HG02798 (cell line): ENCODE data around the gene PLAC1.

Experiments
- ATAC-seq: cut with Tn5 transposase; IDR thresholded peaks from one replicate; pipeline ENCODE4 v1.9.1; 2021; ENCODE audit warnings: mild to moderate bottlenecking; ENCODE audit not compliant: unreplicated experiment, poor library complexity

Gene PLAC1

GRCh38 chrX:134633394-134633793 is 24.9 kb downstream of the PLAC1 start:
- no peak for ATAC-seq

DNA sequence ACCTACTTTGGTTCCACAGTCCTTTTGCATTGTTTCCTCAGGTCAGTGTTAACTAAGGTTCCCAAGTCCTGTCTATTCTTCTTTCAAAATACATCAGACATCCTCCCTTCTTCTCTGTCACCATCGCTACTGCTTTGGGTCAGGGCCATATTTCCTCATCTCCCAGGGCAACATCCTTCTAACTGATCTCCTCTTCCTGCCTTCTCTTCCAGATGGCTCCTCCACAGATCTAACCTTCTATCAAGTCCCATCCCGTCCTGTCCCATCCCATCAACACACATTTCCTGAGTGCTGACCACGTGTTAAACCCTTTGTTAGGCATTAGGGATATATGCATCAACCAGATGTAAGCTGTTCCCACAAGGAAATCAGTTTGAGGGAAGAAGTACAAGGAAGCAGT is 25.9 kb downstream of the PLAC1 start:
- no peak for ATAC-seq

- ATAC-seq = peak; percentile 80
Observed at GRCh38 chrX:134631426-134632346, 26.6 kb downstream of the PLAC1 start.

GRCh38 chrX:134628663-134629062 is 29.6 kb downstream of the PLAC1 start:
- ATAC-seq = no peak

GRCh38 chrX:134626434-134626833 is 31.8 kb downstream of the PLAC1 start:
- ATAC-seq = no peak

DNA sequence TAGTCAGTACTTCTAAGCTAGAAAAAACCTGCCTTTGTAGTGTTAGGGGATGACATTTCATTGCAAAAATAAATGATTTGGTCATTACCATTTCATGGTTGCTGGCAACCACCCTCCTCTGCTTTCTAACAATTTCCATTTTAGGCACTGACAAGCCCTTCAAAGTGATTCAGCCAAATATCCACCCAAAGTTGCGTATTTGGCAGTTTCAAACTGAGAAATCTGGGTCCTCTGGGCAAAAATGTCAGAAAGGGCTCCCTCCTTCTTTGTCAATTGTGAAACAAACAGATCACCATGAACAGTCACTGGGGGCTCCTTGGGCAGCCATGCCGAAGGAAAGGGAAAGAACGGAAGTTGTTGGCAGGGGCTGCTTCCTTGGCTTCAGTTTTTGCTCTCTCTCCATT is 33.0 kb downstream of the PLAC1 start:
- ATAC-seq = no peak

GRCh38 chrX:134624046-134624430 is 34.2 kb downstream of the PLAC1 start:
- no peak for ATAC-seq

DNA sequence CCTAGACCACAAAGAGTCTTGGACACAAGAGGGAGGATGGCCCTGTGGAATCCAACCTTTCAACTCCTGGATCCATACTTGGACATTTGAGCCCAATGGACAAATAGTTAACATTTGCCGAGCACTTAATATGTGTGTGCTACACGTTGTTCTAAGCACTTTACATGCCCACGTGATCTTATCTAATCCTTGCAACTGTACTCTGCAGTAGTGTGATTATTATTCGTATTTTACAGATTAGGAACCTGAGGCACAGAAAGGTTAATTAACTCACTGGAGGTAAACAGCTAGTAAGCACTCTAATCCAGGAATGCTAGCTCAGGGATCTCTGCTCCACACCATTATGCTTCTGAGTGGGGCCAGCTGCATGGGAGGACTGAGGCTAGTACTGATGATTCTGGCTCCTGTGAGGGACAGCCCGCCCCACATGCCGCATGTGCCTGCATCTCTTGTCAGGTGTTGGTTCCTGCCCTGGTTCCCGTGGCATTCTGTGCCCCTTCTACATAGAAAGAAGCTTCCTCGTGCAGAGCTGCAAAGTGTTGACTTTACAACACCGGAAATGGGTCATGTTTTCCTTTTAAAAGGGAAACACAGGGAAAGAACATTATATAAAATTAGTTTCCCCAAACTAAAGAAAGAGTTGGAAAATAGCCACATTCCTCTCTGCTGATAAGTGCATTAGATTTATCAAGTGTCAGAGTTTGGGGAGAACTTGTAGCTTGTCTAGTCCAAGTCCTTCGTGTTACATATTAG is 34.8 kb downstream of the PLAC1 start:
- no peak for ATAC-seq

DNA sequence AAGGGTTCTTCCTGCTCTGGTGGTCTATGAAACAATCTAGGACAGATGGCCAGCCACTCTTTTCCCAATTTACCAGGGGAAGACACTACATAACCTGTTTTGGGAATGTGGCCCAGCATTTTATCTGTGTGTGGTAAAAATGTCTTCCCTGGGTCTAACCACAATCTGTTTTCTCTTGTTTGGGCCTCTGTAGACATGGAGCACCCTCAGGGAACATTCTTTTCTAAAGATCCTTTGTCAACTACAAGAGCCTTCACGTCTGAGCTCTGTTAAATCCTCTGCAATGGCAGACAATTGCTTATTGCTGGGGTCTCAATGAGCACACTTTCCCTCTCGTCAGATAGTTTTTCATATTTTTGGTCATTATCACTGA is 35.5 kb downstream of the PLAC1 start:
- ATAC-seq = no peak

GRCh38 chrX:134622056-134622812 is 36.0 kb downstream of the PLAC1 start:
- peak; percentile 94 for ATAC-seq

DNA sequence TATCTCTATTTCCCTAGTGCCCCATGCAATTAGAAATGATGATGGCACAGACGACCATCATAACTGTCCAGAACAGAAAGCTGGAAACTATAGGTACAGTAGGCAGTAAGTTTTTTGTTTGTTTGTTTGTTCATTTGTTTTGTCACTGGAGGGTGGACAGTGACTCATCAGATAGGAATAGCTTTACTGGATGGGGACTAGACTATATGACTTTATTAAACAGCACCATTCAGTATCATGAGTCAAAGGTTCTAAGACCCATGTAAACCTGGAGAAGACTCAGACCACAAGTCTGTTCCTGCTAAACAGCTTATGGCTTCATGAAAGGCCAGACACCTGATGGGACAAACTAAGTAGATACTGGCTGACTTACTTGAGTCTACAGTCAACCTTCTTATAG is 38.4 kb downstream of the PLAC1 start:
- no peak for ATAC-seq

- ATAC-seq = no peak
Observed at GRCh38 chrX:134613396-134613795, 44.9 kb downstream of the PLAC1 start.

DNA sequence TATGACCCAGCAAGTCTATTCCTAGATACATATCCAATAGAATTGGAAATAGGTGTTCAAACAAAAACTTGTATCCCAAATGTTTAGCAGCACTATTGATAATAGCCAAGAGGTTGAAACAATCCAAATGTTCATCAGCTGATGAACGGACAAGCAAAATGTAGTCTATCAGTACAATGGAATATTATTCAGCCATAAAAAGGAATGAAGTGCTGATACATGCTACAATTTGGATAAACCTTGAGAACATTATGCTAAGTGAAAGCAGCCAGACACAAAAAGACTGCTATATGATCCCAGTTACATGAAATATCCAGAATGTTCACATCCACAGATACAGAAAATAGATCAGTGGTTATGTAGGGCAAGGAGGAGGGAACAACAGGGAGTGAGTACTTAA is 50.1 kb downstream of the PLAC1 start:
- no peak for ATAC-seq

GRCh38 chrX:134607523-134607922 is 50.7 kb downstream of the PLAC1 start:
- no peak for ATAC-seq

- ATAC-seq = no peak
Observed at GRCh38 chrX:134604701-134605311, 53.5 kb downstream of the PLAC1 start.

DNA sequence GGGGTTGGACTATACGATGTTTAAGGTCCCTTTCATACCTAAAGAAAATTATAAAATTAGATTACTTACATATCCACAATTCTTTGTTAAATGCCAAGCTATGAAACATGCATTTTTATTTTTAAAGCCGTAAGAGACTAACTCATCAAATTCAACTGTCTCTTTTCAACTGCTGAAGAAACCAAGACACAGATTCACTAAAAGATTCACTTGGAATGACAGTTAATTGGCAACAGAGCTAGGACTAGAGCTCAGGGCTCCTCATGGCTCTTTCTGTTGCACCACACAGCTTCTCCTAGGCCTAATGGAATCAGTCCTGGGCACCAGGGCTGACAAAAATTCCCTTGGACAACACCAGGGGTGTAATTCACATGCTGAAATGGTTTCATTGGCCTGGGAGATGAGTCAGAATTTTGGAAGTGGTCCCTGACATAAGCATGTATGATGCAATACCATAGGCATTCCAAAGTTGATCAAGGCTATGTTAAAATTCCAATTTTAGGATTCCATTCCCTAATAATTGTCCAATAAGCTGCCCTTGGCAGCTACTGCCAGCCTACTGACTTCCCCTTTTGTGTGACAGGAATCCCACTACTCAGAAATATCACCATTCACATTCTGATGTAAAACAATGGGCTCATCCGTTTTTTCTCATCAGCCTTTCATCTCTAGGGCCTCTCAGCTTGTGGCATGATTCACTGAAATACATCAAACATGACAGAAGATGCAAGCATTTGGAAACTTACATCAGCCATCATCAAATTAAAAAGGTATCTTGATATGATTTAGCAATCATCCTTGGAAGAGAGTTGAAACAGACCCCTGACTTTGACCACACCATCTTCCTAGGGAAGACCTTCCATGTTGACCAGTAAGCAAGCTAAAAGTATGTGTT is 54.2 kb downstream of the PLAC1 start:
- no peak for ATAC-seq

GRCh38 chrX:134602410-134602809 is 55.9 kb downstream of the PLAC1 start:
- no peak for ATAC-seq

DNA sequence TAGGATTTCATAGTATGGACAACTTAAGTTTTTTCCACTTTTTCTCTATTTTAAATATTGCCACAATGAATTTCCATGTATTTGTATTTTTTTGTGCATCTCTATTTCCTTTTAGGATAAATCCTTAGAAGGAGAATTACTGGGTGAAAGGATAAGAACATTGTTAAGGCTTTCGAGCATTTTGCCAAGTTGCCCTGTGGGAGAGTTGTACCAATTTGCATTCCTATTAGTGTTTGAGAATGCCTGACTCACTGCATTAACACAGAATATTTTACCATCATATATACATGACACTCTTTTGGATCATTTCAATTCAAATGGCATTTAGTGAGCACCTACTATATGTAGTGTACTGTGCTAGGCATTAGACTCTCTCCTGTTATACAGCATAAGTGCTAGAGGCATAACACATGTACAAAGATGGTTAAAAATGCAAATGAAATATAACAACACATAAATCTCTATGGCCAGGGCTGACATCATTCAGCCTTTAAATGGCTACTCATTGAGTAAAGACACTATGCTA is 57.0 kb downstream of the PLAC1 start:
- no peak for ATAC-seq

- no peak for ATAC-seq
Observed at GRCh38 chrX:134600714-134601113, 57.6 kb downstream of the PLAC1 start.
